ENCODE measurements around the gene DHX35.

GRCh38 chr20:39045676-39046075 lies 83.5 kb downstream of the DHX35 start:
- TF ChIP-seq CTCF (IDR thresholded peaks at IDR 0.05): no peak
- no peak for TF ChIP-seq POLR2A (IDR thresholded peaks at IDR 0.05)

All from esophagus squamous epithelium (tissue), 4 donors.